Stomach smooth muscle (tissue), 2 donors: ENCODE measurements around the gene TMEM273.

Experiments
- H3K27ac ChIP-seq: one replicate; pipeline ENCODE4 v1.7.0; 2013; ENCODE audit warnings: mild to moderate bottlenecking, low read length, inconsistent platforms
- H3K27me3 ChIP-seq, 2 donors: one replicate each; pipeline ENCODE4 v1.7.0; 2013; ENCODE audit warnings: low read length in 2 of 2; ENCODE audit not compliant: insufficient read depth in 2 of 2, control insufficient read depth in 1 of 2
- H3K36me3 ChIP-seq, 2 donors: one replicate each; pipeline ENCODE4 v1.7.0; 2013; ENCODE audit warnings: low read length in 2 of 2; ENCODE audit not compliant: control insufficient read depth in 2 of 2, insufficient read depth in 2 of 2
- H3K4me1 ChIP-seq: one replicate; pipeline ENCODE4 v1.7.0; 2013; ENCODE audit warnings: low read length; ENCODE audit not compliant: control insufficient read depth, insufficient read depth
- H3K4me3 ChIP-seq, 2 donors: one replicate each; pipeline ENCODE4 v1.7.0; 2013; ENCODE audit warnings: low read length in 2 of 2
- H3K9ac ChIP-seq, 2 donors: one replicate each; pipeline ENCODE4 v1.7.0; 2013; ENCODE audit warnings: low read length in 2 of 2, mild to moderate bottlenecking in 1 of 2
- H3K9me3 ChIP-seq, 2 donors: one replicate each; pipeline ENCODE4 v1.7.0; 2013; ENCODE audit warnings: low read length in 2 of 2; ENCODE audit not compliant: control insufficient read depth in 2 of 2
- donor health status: healthy.
- donor health status: Pancreatic carcinoma.

Gene TMEM273

DNA sequence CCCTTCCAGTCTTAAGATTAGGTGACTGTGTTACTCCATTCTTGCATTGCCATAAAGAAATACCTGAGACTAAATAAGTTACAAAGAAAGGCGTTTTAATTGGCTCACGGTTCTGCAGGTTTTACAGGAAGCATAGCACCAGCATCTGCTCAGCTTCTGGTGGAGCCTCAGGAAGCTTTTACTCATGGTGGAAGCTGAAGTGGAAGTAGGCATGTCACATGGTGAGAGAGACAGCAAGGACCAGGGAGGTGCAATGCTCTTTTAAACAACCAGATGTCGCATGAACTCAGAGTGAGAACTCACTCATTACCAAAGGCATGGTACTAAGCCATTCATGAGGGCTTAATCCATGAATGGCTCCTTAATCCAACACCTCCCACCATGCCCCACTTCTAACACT, 34.0 kb upstream of the TMEM273 start:
- H3K9me3 ChIP-seq = peaks cover 2 to 12% of the 10 kb centered on the region in 2 donors
- H3K4me1 ChIP-seq = no peaks in the 10 kb centered on the region
- H3K4me3 ChIP-seq = no peak overlapping the region
- H3K27ac ChIP-seq = no peak overlapping the region
- peaks cover 0 to 3% of the 10 kb centered on the region in 2 donors for H3K27me3 ChIP-seq
- H3K36me3 ChIP-seq = no peaks in the 10 kb centered on the region
- no peak overlapping the region for H3K9ac ChIP-seq

DNA sequence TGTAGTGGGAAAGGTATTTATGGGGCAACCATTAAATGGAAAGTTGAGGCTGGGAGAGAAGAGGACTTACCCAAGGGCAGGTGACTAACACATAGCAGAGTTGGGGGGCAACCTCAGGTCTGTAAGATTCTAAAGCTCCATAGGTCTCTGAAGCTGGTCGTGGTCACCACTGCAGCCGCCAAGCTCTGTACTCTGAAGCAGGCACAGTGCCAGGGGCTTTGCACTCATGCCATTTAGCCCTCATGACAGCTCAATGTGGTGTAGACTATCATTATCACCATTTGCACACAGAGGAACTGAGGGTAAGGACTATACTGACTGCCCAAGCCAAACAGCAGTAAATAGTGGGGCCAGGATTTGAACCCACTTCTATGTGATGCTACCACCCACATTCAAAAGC, 32.5 kb upstream of the TMEM273 start:
- Histone ChIP-seq H3K36me3 (no peaks in the 10 kb centered on the region), H3K27ac (no peak overlapping the region), H3K9me3 (peaks cover 2 to 12% of the 10 kb centered on the region in 2 donors), H3K9ac (no peak overlapping the region), H3K4me3 (no peak overlapping the region), H3K4me1 (no peaks in the 10 kb centered on the region), H3K27me3 (peaks cover 0 to 3% of the 10 kb centered on the region in 2 donors)

DNA sequence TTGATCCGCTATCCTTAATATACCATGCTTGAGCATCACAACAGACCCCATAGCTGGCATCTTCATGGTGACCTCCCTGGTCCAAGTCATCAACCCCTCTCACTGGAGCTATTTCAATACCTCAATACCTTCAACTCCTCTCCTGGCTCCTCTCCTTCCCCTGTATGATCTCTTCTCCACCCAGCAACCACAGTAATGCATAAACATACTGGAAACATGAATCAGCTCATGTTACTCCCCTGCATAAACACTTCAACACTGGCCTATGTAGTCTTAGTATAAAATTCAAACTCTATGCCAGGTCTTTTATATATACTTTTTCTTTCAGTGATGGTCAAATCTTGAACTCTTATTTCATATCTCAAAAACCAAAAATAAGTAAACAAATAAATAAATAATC, 31.8 kb upstream of the TMEM273 start:
- Histone ChIP-seq H3K27ac (no peak overlapping the region), H3K4me1 (no peaks in the 10 kb centered on the region), H3K9ac (no peak overlapping the region), H3K36me3 (no peaks in the 10 kb centered on the region), H3K4me3 (no peak overlapping the region), H3K27me3 (peaks cover 0 to 3% of the 10 kb centered on the region in 2 donors), H3K9me3 (peaks cover 2 to 12% of the 10 kb centered on the region in 2 donors)

GRCh38 chr10:49219248-49219647, 31.1 kb upstream of the TMEM273 start:
- Histone ChIP-seq H3K9ac (no peak overlapping the region), H3K4me1 (no peaks in the 10 kb centered on the region), H3K27ac (no peak overlapping the region), H3K9me3 (peaks cover 2 to 12% of the 10 kb centered on the region in 2 donors), H3K27me3 (peaks cover 0 to 3% of the 10 kb centered on the region in 2 donors), H3K36me3 (no peaks in the 10 kb centered on the region), H3K4me3 (no peak overlapping the region)

GRCh38 chr10:49218480-49218879, 30.3 kb upstream of the TMEM273 start:
- H3K9me3 ChIP-seq = peaks cover 2 to 8% of the 10 kb centered on the region in 2 donors
- no peak overlapping the region for H3K4me3 ChIP-seq
- peaks cover 0 to 3% of the 10 kb centered on the region in 2 donors for H3K27me3 ChIP-seq
- no peak overlapping the region for H3K9ac ChIP-seq
- H3K4me1 ChIP-seq = no peaks in the 10 kb centered on the region
- no peak overlapping the region for H3K27ac ChIP-seq
- no peaks in the 10 kb centered on the region for H3K36me3 ChIP-seq

- Histone ChIP-seq H3K27me3 (peaks cover 0 to 3% of the 10 kb centered on the region in 2 donors), H3K4me3 (no peak overlapping the region), H3K4me1 (no peaks in the 10 kb centered on the region), H3K9me3 (peaks cover 2 to 8% of the 10 kb centered on the region in 2 donors), H3K36me3 (no peaks in the 10 kb centered on the region), H3K27ac (no peak overlapping the region), H3K9ac (no peak overlapping the region)
Observed at GRCh38 chr10:49217645-49218044, 29.5 kb upstream of the TMEM273 start.

- peaks cover 0 to 2% of the 10 kb centered on the region in 2 donors for H3K27me3 ChIP-seq
- H3K27ac ChIP-seq = no peak overlapping the region
- no peak overlapping the region for H3K9ac ChIP-seq
- H3K36me3 ChIP-seq = no peaks in the 10 kb centered on the region
- no peaks in the 10 kb centered on the region for H3K9me3 ChIP-seq
- no peak overlapping the region for H3K4me3 ChIP-seq
- no peaks in the 10 kb centered on the region for H3K4me1 ChIP-seq
Observed at GRCh38 chr10:49213211-49213610, 25.0 kb upstream of the TMEM273 start.

- Histone ChIP-seq H3K27me3 (peaks cover 0 to 2% of the 10 kb centered on the region in 2 donors), H3K9me3 (no peaks in the 10 kb centered on the region), H3K4me1 (no peaks in the 10 kb centered on the region), H3K4me3 (no peak overlapping the region), H3K27ac (no peak overlapping the region), H3K36me3 (no peaks in the 10 kb centered on the region), H3K9ac (no peak overlapping the region)
Observed at GRCh38 chr10:49212783-49213182, 24.6 kb upstream of the TMEM273 start.

DNA sequence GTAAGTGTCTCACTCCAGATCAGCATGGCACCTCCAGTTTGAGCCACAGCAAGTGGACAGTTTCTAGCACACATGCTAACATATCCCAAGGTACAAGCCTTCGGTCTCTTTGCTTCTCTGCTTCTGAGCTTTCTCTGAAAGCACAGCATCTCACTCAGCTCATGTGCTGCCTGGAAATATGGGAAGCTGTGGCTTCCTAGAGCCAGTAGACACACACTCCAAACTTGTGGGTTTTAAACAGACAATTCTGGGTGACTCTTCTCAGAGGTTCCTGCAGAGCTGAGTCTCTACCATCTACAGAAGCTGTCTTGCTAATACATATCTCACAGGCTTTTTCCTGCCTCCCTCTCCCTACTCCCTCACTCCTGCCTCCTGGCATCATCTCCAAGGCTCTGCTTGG, 23.9 kb upstream of the TMEM273 start:
- Histone ChIP-seq H3K9ac (no peak overlapping the region), H3K9me3 (no peaks in the 10 kb centered on the region), H3K27ac (no peak overlapping the region), H3K4me3 (no peak overlapping the region), H3K36me3 (no peaks in the 10 kb centered on the region), H3K27me3 (peaks cover 0 to 2% of the 10 kb centered on the region in 2 donors), H3K4me1 (no peaks in the 10 kb centered on the region)

- peaks cover 0 to 2% of the 10 kb centered on the region in 2 donors for H3K27me3 ChIP-seq
- no peak overlapping the region for H3K27ac ChIP-seq
- peaks cover 0 to 3% of the 10 kb centered on the region in 2 donors for H3K9me3 ChIP-seq
- no peaks in the 10 kb centered on the region for H3K36me3 ChIP-seq
- no peak overlapping the region for H3K9ac ChIP-seq
- H3K4me1 ChIP-seq = no peaks in the 10 kb centered on the region
- H3K4me3 ChIP-seq = no peak overlapping the region
Observed at GRCh38 chr10:49208996-49209395, 20.8 kb upstream of the TMEM273 start.

GRCh38 chr10:49207936-49208487, 19.8 kb upstream of the TMEM273 start:
- Histone ChIP-seq H3K27ac (no peak overlapping the region), H3K9me3 (peaks cover 0 to 3% of the 10 kb centered on the region in 2 donors), H3K36me3 (no peaks in the 10 kb centered on the region), H3K9ac (no peak overlapping the region), H3K4me3 (no peak overlapping the region), H3K4me1 (no peaks in the 10 kb centered on the region), H3K27me3 (peaks cover 0 to 2% of the 10 kb centered on the region in 2 donors)
